Endodermal cell (in vitro differentiated cells): Measurements from ENCODE around the gene TMA7B. TPM values are rescaled to one million over a fixed set of nuclear protein-coding genes. Genes with fewer than 3 reads are reported as not detected.

Experiments used
- DNase-seq: peaks from one replicate; pipeline ENCODE4 v3.0.0-alpha.2; 2017
- H3K27ac ChIP-seq: 2 replicates; pipeline ENCODE4 v1.5.1; 2013; ENCODE audit warnings: mild to moderate bottlenecking, low read depth, low read length, moderate library complexity
- H3K27me3 ChIP-seq: 2 replicates; pipeline ENCODE4 v1.6.1; 2013; ENCODE audit warnings: mild to moderate bottlenecking, low read length, moderate library complexity; ENCODE audit not compliant: insufficient read depth, control insufficient read depth, poor library complexity, severe bottlenecking
- H3K36me3 ChIP-seq: 2 replicates; pipeline ENCODE4 v1.7.0; 2013; ENCODE audit warnings: mild to moderate bottlenecking, low read length, moderate library complexity; ENCODE audit not compliant: control insufficient read depth, insufficient read depth
- H3K4me1 ChIP-seq: one replicate; pipeline ENCODE4 v1.7.0; 2013; ENCODE audit warnings: low read length; ENCODE audit not compliant: control insufficient read depth, insufficient read depth
- H3K4me3 ChIP-seq: 2 replicates; pipeline ENCODE4 v1.5.1; 2013; ENCODE audit warnings: mild to moderate bottlenecking, low read length, moderate library complexity
- H3K9ac ChIP-seq: 2 replicates; pipeline ENCODE4 v1.6.1; 2013; ENCODE audit warnings: mild to moderate bottlenecking, low read length, moderate library complexity; ENCODE audit not compliant: poor library complexity, severe bottlenecking; ENCODE audit errors: extremely low read depth
- H3K9me3 ChIP-seq: 2 replicates; pipeline ENCODE4 v1.6.1; 2013; ENCODE audit warnings: mild to moderate bottlenecking, low read length, moderate library complexity; ENCODE audit not compliant: control insufficient read depth
- H3K27ac Mint-ChIP-seq: 2 replicates; pipeline ENCODE4 v1.8.0; 2020; ENCODE audit warnings: mixed read lengths
- H3K27me3 Mint-ChIP-seq: 2 replicates; pipeline ENCODE4 v1.8.0; 2021; ENCODE audit warnings: mild to moderate bottlenecking, mixed read lengths; ENCODE audit not compliant: insufficient read depth
- H3K36me3 Mint-ChIP-seq: 2 replicates; pipeline ENCODE4 v1.8.0; 2020; ENCODE audit warnings: low read depth, mixed read lengths
- H3K4me1 Mint-ChIP-seq: 2 replicates; pipeline ENCODE4 v1.8.0; 2020; ENCODE audit warnings: mixed read lengths
- H3K4me3 Mint-ChIP-seq: 2 replicates; pipeline ENCODE4 v1.8.0; 2020; ENCODE audit warnings: mild to moderate bottlenecking, moderate library complexity, mixed read lengths
- H3K9me3 Mint-ChIP-seq: 2 replicates; pipeline ENCODE4 v1.8.0; 2020; ENCODE audit warnings: mild to moderate bottlenecking, mixed read lengths
- CTCF ChIP-seq: fragments of 200-600 bp; sonication (generic); conservative IDR thresholded peaks from 2 replicates; pipeline ENCODE4 v1.5.0; 2021; ENCODE audit warnings: antibody characterized with exemption, mild to moderate bottlenecking
- WGBS, 2 experiments: methylation state at CpG; one replicate each; pipeline versions ENCODE4 v1.1.5 to v1.1.7; 2013; ENCODE audit warnings: missing lambda C conversion rate in 2 of 2, mixed read lengths in 1 of 2; ENCODE audit not compliant: insufficient coverage in 1 of 2, insufficient read length in 1 of 2; 5-methylcytosine and 5-hydroxymethylcytosine counted together
- total RNA-seq, 2 donors: library from RNA; stranded (reverse); fragmentation: NEBNext Ultra II Directional in 1 of 2; extraction: Animal tissue kit (Norgen Biotek cat#: 25700) in 1 of 2; gene quantifications; 2 replicates in 1 of 2; 3 replicates in 1 of 2; pipeline ENCODE4 v1.2.1, GENCODE V29; 2021

TMA7B gene
- total RNA-seq, 2 donors from 2014 or later = not detected

- 93% methylated on average over 2 of the region's 4 CpGs; no CpG with 5 or more reads in 1 of the 2 experiments for WGBS, 2 experiments
- Mint-ChIP-seq H3K36me3 (no peaks in the 10 kb centered on the region), H3K4me3 (no peak overlapping the region), H3K9me3 (no peaks in the 10 kb centered on the region), H3K4me1 (peaks cover 53% of the 10 kb centered on the region), H3K27me3 (peaks cover 27% of the 10 kb centered on the region), H3K27ac (no peak overlapping the region)
- no peak for TF ChIP-seq CTCF
- Histone ChIP-seq H3K27me3 (peaks cover 4% of the 10 kb centered on the region), H3K36me3 (no peaks in the 10 kb centered on the region), H3K4me3 (no peak overlapping the region), H3K9me3 (no peaks in the 10 kb centered on the region), H3K27ac (no peak overlapping the region), H3K4me1 (peaks cover 28% of the 10 kb centered on the region), H3K9ac (no peak overlapping the region)
- DNase-seq = no peak
Observed at GRCh38 chr22:39946126-39946502, 14.1 kb upstream of the TMA7B start.

DNA sequence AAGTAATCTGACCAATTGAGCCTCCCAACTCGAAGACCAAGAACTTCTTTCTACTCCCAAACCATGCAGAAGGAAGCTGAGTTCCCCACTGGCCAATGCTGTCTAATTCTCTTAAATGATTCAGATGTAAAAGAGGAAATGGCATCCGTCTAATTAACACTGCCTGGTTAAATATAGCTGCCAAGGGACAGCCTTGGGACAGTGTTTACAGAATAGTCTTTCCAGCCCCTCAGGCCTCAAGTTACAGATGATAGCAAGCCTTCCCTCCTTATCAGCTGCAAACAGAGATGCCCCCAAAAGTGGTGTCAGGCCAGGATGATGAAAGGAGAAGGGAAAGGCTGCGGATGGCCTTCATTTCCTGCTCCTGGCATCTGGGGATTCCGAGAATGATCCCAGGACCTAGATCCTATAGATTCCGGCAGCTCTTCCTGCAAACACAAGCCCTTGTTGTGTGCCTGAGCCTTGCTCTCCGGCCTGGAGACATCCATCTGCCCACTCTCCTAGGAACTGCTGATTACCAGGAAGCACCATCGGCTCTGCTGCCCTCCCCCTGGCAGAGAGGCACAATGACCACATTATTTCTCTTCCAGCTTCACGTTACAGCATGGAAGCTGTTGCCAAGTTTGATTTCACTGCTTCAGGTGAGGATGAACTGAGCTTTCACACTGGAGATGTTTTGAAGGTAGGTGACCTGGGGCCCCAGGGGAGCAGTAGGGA is 13.5 kb upstream of the TMA7B start:
- H3K9me3 ChIP-seq = no peaks in the 10 kb centered on the region
- WGBS, 2 experiments = 84 to 86% methylated on average over 5 to 8 of the region's 8 CpGs
- no peak overlapping the region for H3K9ac ChIP-seq
- no peaks in the 10 kb centered on the region for H3K36me3 Mint-ChIP-seq
- peaks cover 4% of the 10 kb centered on the region for H3K27me3 ChIP-seq
- H3K27me3 Mint-ChIP-seq = peaks cover 28% of the 10 kb centered on the region
- no peaks in the 10 kb centered on the region for H3K9me3 Mint-ChIP-seq
- no peak for TF ChIP-seq CTCF
- peaks cover 28% of the 10 kb centered on the region for H3K4me1 ChIP-seq
- no peaks in the 10 kb centered on the region for H3K36me3 ChIP-seq
- peaks cover 50% of the 10 kb centered on the region for H3K4me1 Mint-ChIP-seq
- no peak overlapping the region for H3K4me3 ChIP-seq
- H3K4me3 Mint-ChIP-seq = no peak overlapping the region
- H3K27ac ChIP-seq = no peak overlapping the region
- H3K27ac Mint-ChIP-seq = peak overlapping the region; percentile 42
- peak; percentile 55 for DNase-seq

- TF ChIP-seq CTCF = no peak
- peaks cover 31% of the 10 kb centered on the region for H3K27me3 Mint-ChIP-seq
- 92 to 98% methylated on average over 6 to 8 of the region's 8 CpGs for WGBS, 2 experiments
- H3K9me3 Mint-ChIP-seq = no peaks in the 10 kb centered on the region
- no peak overlapping the region for H3K4me3 Mint-ChIP-seq
- H3K4me1 Mint-ChIP-seq = peaks cover 44% of the 10 kb centered on the region
- Histone ChIP-seq H3K27me3 (peaks cover 4% of the 10 kb centered on the region), H3K4me3 (no peak overlapping the region), H3K4me1 (peaks cover 25% of the 10 kb centered on the region), H3K9me3 (no peaks in the 10 kb centered on the region), H3K36me3 (no peaks in the 10 kb centered on the region), H3K27ac (no peak overlapping the region), H3K9ac (no peak overlapping the region)
- H3K27ac Mint-ChIP-seq = no peak overlapping the region
- no peaks in the 10 kb centered on the region for H3K36me3 Mint-ChIP-seq
- no peak for DNase-seq
Observed at GRCh38 chr22:39947220-39948216, 12.7 kb upstream of the TMA7B start.
